ENCODE measurements around the gene TRA2A. TPM values are rescaled to one million over a fixed set of nuclear protein-coding genes. Genes with fewer than 3 reads are reported as not detected.
A peak's percentile ranks its signal among the peaks of the same experiment; 100 is the strongest.

The TRA2A gene
- total RNA-seq, 1 experiment from 2014 or later, result 169 TPM

- no peak overlapping the region for H3K56ac ChIP-seq (ENCODE audit: insufficient read length, low read depth, low read length)
- Mint-ChIP-seq H3K4me3 (peak overlapping the region; percentile 91 to 99), H3K9me3 (no peaks in the 10 kb centered on the region; a peak in 2 of 5 replicates), H3K27me3 (ENCODE audit: low read depth) (no peaks in the 10 kb centered on the region), H3K27ac (peak overlapping the region; percentile 99 to 100 (median 99); a peak in 6 of 7 replicates), H3K4me1 (peaks cover 28 to 31% of the 10 kb centered on the region in 2 experiments), H3K36me3 (ENCODE audit: insufficient read depth in 1 of 3, low read depth in 3 of 3) (no peaks in the 10 kb centered on the region; a peak in 2 of 7 replicates)
- no peak overlapping the region for H3K14ac ChIP-seq (ENCODE audit: insufficient read depth, low read length)
- H2BK20ac ChIP-seq (ENCODE audit: low read depth, low read length, poor library complexity, severe bottlenecking), result no peak overlapping the region
- no peak overlapping the region for H2AK5ac ChIP-seq (ENCODE audit: insufficient read length, low read length)
- H4K91ac ChIP-seq (ENCODE audit: insufficient read length, low read depth, low read length), result no peak overlapping the region
- no peak for DNase-seq
- no peak overlapping the region for H3K4me2 ChIP-seq (ENCODE audit: insufficient read depth, insufficient read length, low read length)
- H3K4ac ChIP-seq (ENCODE audit: low read depth, low read length), result no peak overlapping the region
- H3K23me2 ChIP-seq (ENCODE audit: insufficient read length, low read depth, low read length, poor library complexity, severe bottlenecking), result peaks cover 14% of the 10 kb centered on the region
- H4K5ac ChIP-seq (ENCODE audit: insufficient read length, low read depth, low read length), result no peak overlapping the region
- H3K18ac ChIP-seq (ENCODE audit: insufficient read length, low read depth, low read length), result no peak overlapping the region
- H3K9ac ChIP-seq (ENCODE audit: extremely low read depth, insufficient read length, low read length), result peak overlapping the region; percentile 97
- H3K79me1 ChIP-seq (ENCODE audit: insufficient read depth, low read depth, low read length, poor library complexity, severe bottlenecking), result no peaks in the 10 kb centered on the region
- H4K20me1 ChIP-seq (ENCODE audit: control insufficient read depth, insufficient read depth, insufficient read length), result no peaks in the 10 kb centered on the region
- no peaks in the 10 kb centered on the region; the same call in 1 of the 2 replicates for H3K4me1 ChIP-seq (ENCODE audit: insufficient read depth, low read length)
- no peak for TF ChIP-seq CTCF (conservative IDR thresholded peaks at IDR 0.05)
- H3K79me2 ChIP-seq (ENCODE audit: insufficient read depth, low read length), result peaks cover 12% of the 10 kb centered on the region; the same call in 1 of the 2 replicates
- no peak overlapping the region for H2BK12ac ChIP-seq (ENCODE audit: insufficient read length, low read depth, low read length)
- H3K9me3 ChIP-seq (ENCODE audit: control insufficient read depth, low read depth, low read length), result no peaks in the 10 kb centered on the region
- H3K27ac ChIP-seq (ENCODE audit: insufficient read length, low read depth, low read length), result no peak overlapping the region
- no peak overlapping the region for H4K8ac ChIP-seq (replicated peaks; ENCODE audit: insufficient read length, low read depth, low read length)
- H2BK120ac ChIP-seq (ENCODE audit: low read depth, low read length, poor library complexity, severe bottlenecking), result no peak overlapping the region
- no peak overlapping the region for H2BK5ac ChIP-seq (ENCODE audit: insufficient read length, low read length)
- no peak overlapping the region for H3K23ac ChIP-seq (ENCODE audit: insufficient read length, low read depth, low read length)
- H2BK15ac ChIP-seq (ENCODE audit: low read depth, low read length), result no peak overlapping the region
- H3T11ph ChIP-seq (ENCODE audit: low read length), result no peak overlapping the region
- H3K27me3 ChIP-seq (ENCODE audit: insufficient read depth, low read length), result no peaks in the 10 kb centered on the region
- no peak overlapping the region for H2AFZ ChIP-seq (ENCODE audit: low read length)
Measured at GRCh38 chr7:23475576-23475839, 56.3 kb downstream of the TRA2A start.
